PC-3 (cell line): ENCODE measurements around the gene PRKD2.

Experiments used
- CTCF ChIP-seq: fragments of 300-600 bp; sonication (generic); conservative IDR thresholded peaks from 2 replicates; pipeline ENCODE4 v1.5.1; 2017; ENCODE audit warnings: antibody characterized with exemption, low read depth, mild to moderate bottlenecking, low read length
- EZH2 ChIP-seq: fragments of 300-600 bp; sonication (generic); IDR thresholded peaks from one replicate; pipeline ENCODE4 v1.6.1; 2017; ENCODE audit warnings: antibody characterized with exemption, mild to moderate bottlenecking, low read length; ENCODE audit not compliant: unreplicated experiment

DNA sequence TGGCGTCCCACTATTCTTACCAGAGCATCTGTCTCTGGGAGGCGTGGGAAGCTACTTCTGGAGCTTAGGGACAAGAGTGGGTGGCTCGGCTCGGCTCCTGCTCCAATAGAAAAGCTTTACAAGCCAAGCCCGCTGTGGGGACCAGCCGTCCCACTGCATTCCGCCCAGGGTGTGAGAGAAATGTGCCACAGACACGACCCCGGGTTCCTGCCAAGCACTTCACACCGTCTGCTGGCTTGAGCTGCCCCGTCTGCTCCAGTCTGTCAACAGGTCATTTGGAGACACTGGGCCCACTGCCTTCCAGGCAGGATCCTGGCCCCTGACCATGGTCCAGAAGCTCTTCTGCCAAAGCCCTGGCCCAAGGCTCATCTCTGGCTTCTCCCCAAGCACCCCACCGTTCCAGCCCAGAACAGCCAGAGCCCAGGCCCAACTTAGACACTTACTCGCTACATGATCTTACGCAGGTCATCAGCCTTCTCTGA lies 22.4 kb upstream of the PRKD2 start:
- TF ChIP-seq CTCF (no peak), EZH2 (no peak)
